ENCODE measurements around the gene CADM4. TPM values are rescaled to one million over a fixed set of nuclear protein-coding genes. Genes with fewer than 3 reads are reported as not detected.

Gene CADM4
- total and polyA plus RNA-seq, 9 of the 15 experiments (the other 6 are each of a cell fraction or from before 2014, with no cell fraction given), result 0.03 to 4.6 (median 1.3) TPM

DNA sequence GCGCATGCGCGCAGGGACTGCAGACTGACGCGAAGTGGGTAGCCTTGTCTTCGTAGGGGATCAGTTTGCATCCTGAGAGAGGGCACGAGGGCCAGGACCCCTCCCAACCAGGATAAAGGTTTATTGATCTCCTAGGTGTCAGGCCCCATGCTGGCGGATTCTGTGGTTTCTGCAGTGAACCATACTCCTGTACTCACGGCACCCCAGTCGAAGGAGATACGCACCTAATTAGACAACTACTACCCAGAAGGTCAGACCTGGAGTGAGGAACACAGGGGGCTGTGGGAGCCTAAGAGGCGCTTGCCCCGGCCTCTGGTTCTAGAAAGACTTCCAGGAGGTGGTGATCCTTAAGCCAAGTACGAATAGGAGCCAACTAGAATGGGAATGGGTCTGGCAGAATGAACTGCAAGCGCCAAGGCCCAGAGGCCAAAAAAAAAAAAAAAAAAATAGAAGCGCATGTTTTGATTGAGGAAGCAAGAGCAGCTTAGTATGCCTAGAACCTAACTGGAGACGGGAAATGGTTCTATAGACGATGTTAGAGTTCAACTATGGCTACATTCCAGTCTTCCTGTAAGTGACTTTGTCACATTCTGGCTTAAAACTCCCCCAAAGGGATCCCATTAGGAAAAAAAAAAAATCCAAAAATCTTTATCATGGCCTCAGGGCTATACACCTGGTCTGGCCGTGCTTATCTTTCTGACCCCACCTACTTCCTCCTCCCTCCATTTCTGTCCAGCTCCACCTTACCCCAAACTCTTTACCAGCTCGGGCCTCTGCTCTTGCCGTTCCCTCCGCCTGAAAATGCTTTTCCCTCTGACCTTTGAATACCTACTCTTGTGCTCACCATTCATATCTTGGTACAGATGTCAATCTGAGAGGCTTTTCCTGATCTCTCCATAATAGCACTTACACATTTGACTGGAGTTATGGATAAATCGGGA is 19.3 kb downstream of the CADM4 start (continued):
- peak; percentile 33; the same call in 1 of the 2 replicates for TF ChIP-seq CXXC5 (CRISPR knock-in tag; IDR thresholded peaks at IDR 0.05)
- TF ChIP-seq TRIM28 (IDR thresholded peaks at IDR 0.05), result no peak
- TF ChIP-seq YY1 (IDR thresholded peaks at IDR 0.05; ENCODE audit: borderline replicate concordance in 1 of 3, control insufficient read depth in 1 of 3, extremely low read depth in 1 of 3, insufficient read depth in 3 of 3, insufficient read length in 1 of 3, insufficient replicate concordance in 2 of 3, low read depth in 1 of 3, low read length in 2 of 3), result peak in 1 of 3 experiments; percentile 58
- TF ChIP-seq ZNF780A (CRISPR knock-in tag; IDR thresholded peaks at IDR 0.05), result no peak
- no peak for TF ChIP-seq ZNF263 (CRISPR knock-in tag; IDR thresholded peaks at IDR 0.05; ENCODE audit: borderline replicate concordance)
- peak in 1 of 2 experiments; percentile 44; a peak in 1 of 4 replicates for TF ChIP-seq HDAC1 (IDR thresholded peaks at IDR 0.05)
- TF ChIP-seq HMGN3 (IDR thresholded peaks at IDR 0.05; ENCODE audit: borderline replicate concordance, extremely low read depth, insufficient read length, low read depth, low read length), result no peak
- no peak for TF ChIP-seq THRB (CRISPR knock-in tag; conservative IDR thresholded peaks at IDR 0.05)
- no peak for TF ChIP-seq GATA2 (CRISPR knock-in tag; IDR thresholded peaks at IDR 0.05)
- TF ChIP-seq SIX5 (IDR thresholded peaks at IDR 0.05; ENCODE audit: borderline replicate concordance in 1 of 2, insufficient read depth in 1 of 2, low read depth in 1 of 2, low read length in 2 of 2), result no peak
- no peak for TF ChIP-seq ESRRB (CRISPR knock-in tag; IDR thresholded peaks at IDR 0.05; ENCODE audit: borderline replicate concordance)
- TF ChIP-seq KAT8 (IDR thresholded peaks at IDR 0.05; ENCODE audit: low read depth), result no peak
- no peak for TF ChIP-seq ZBTB7A (IDR thresholded peaks at IDR 0.05; ENCODE audit: borderline replicate concordance, control insufficient read depth, low read depth, low read length)
- TF ChIP-seq NCOA1 (IDR thresholded peaks at IDR 0.05; ENCODE audit: low read depth), result no peak
- no peak for TF ChIP-seq GABPB2 (CRISPR knock-in tag; conservative IDR thresholded peaks at IDR 0.05)
- TF ChIP-seq, protein P1, sequence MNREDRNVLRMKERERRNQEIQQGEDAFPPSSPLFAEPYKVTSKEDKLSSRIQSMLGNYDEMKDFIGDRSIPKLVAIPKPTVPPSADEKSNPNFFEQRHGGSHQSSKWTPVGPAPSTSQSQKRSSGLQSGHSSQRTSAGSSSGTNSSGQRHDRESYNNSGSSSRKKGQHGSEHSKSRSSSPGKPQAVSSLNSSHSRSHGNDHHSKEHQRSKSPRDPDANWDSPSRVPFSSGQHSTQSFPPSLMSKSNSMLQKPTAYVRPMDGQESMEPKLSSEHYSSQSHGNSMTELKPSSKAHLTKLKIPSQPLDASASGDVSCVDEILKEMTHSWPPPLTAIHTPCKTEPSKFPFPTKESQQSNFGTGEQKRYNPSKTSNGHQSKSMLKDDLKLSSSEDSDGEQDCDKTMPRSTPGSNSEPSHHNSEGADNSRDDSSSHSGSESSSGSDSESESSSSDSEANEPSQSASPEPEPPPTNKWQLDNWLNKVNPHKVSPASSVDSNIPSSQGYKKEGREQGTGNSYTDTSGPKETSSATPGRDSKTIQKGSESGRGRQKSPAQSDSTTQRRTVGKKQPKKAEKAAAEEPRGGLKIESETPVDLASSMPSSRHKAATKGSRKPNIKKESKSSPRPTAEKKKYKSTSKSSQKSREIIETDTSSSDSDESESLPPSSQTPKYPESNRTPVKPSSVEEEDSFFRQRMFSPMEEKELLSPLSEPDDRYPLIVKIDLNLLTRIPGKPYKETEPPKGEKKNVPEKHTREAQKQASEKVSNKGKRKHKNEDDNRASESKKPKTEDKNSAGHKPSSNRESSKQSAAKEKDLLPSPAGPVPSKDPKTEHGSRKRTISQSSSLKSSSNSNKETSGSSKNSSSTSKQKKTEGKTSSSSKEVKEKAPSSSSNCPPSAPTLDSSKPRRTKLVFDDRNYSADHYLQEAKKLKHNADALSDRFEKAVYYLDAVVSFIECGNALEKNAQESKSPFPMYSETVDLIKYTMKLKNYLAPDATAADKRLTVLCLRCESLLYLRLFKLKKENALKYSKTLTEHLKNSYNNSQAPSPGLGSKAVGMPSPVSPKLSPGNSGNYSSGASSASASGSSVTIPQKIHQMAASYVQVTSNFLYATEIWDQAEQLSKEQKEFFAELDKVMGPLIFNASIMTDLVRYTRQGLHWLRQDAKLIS (CRISPR knock-in tag; IDR thresholded peaks at IDR 0.05), result no peak
- no peak for TF ChIP-seq ZFP1 (CRISPR knock-in tag; IDR thresholded peaks at IDR 0.05)
- no peak for TF ChIP-seq ADNP (tag; IDR thresholded peaks at IDR 0.05)
- TF ChIP-seq HMBOX1 (IDR thresholded peaks at IDR 0.05), result no peak
